ENCODE data around the gene PUS1.
"Not testable (repeated sequence)": the region's sequence is repeated elsewhere in the genome, so short reads cannot be mapped to it uniquely, and the experiment has no call there.

Gene PUS1

GRCh38 chr12:131965073-131965472 is 36.0 kb downstream of the PUS1 start:
- DNase-seq: no peak

- DNase-seq: no peak
Observed at GRCh38 chr12:131971226-131971625, 42.1 kb downstream of the PUS1 start.

GRCh38 chr12:131975228-131975627 is 46.2 kb downstream of the PUS1 start:
- DNase-seq: no peak

GRCh38 chr12:131979606-131980005 is 50.5 kb downstream of the PUS1 start:
- no peak for DNase-seq

- DNase-seq: no peak
Observed at GRCh38 chr12:131980263-131980662, 51.2 kb downstream of the PUS1 start.

GRCh38 chr12:131981388-131981787 is 52.3 kb downstream of the PUS1 start:
- no peak for DNase-seq

- no peak for DNase-seq
Observed at GRCh38 chr12:131982041-131982440, 53.0 kb downstream of the PUS1 start.

- no peak for DNase-seq
Observed at GRCh38 chr12:131983026-131983425, 54.0 kb downstream of the PUS1 start.

GRCh38 chr12:131983554-131983953 is 54.5 kb downstream of the PUS1 start:
- DNase-seq: no peak

- no peak for DNase-seq
Observed at GRCh38 chr12:131984334-131984733, 55.3 kb downstream of the PUS1 start.

GRCh38 chr12:131985510-131985875 is 56.4 kb downstream of the PUS1 start:
- not testable (repeated sequence) for DNase-seq

GRCh38 chr12:131986361-131986760 is 57.3 kb downstream of the PUS1 start:
- no peak for DNase-seq

- no peak for DNase-seq
Observed at GRCh38 chr12:131986910-131987309, 57.8 kb downstream of the PUS1 start.

GRCh38 chr12:131987552-131987951 is 58.5 kb downstream of the PUS1 start:
- DNase-seq: no peak

GRCh38 chr12:131988054-131988796 is 59.1 kb downstream of the PUS1 start:
- DNase-seq: no peak

- no peak for DNase-seq
Observed at GRCh38 chr12:131989021-131989420, 59.9 kb downstream of the PUS1 start.

GRCh38 chr12:131990066-131990979 is 61.2 kb downstream of the PUS1 start:
- DNase-seq: no peak

- no peak for DNase-seq
Observed at GRCh38 chr12:131990980-131991305, 61.9 kb downstream of the PUS1 start.

GRCh38 chr12:131991816-131992430 is 62.8 kb downstream of the PUS1 start:
- DNase-seq: no peak

GRCh38 chr12:131994589-131994988 is 65.5 kb downstream of the PUS1 start:
- no peak for DNase-seq
